Liver (tissue), 9 donors: ENCODE measurements around the gene GLOD5. TPM values are rescaled to one million over a fixed set of nuclear protein-coding genes. Genes with fewer than 3 reads are reported as not detected.

ENCODE experiments used
- DNase-seq: peaks from one replicate; pipeline ENCODE4 v3.0.0-alpha.2; 2017; ENCODE audit warnings: low spot score
- H3K27ac ChIP-seq, 2 donors: one replicate each; pipeline ENCODE4 v1.7.0; 2013; ENCODE audit warnings: inconsistent platforms in 2 of 2, low read length in 2 of 2, control low read depth in 1 of 2, low read depth in 1 of 2, mild to moderate bottlenecking in 1 of 2
- H3K27me3 ChIP-seq, 4 donors: one replicate each; pipeline versions ENCODE4 v1.6.1 to v1.7.0; 2013; ENCODE audit warnings: low read length in 3 of 4, inconsistent platforms in 1 of 4, mild to moderate bottlenecking in 1 of 4, moderate library complexity in 1 of 4; ENCODE audit not compliant: control insufficient read depth in 4 of 4, insufficient read depth in 4 of 4
- H3K36me3 ChIP-seq, 4 donors: one replicate each; pipeline versions ENCODE4 v1.6.1 to v1.7.0; 2013; ENCODE audit warnings: low read length in 3 of 4, mild to moderate bottlenecking in 3 of 4, low read depth in 1 of 4, moderate library complexity in 1 of 4; ENCODE audit not compliant: control insufficient read depth in 4 of 4, insufficient read depth in 3 of 4
- H3K4me1 ChIP-seq, 4 donors: one replicate each; pipeline versions ENCODE4 v1.6.1 to v1.7.0; 2013; ENCODE audit warnings: low read length in 3 of 4, mild to moderate bottlenecking in 3 of 4, moderate library complexity in 1 of 4; ENCODE audit not compliant: control insufficient read depth in 4 of 4, insufficient read depth in 4 of 4
- H3K4me3 ChIP-seq, 3 donors: one replicate each; pipeline versions ENCODE4 v1.6.1 to v1.7.0; 2013; ENCODE audit warnings: low read length in 3 of 3, control low read depth in 1 of 3, low read depth in 1 of 3, mild to moderate bottlenecking in 1 of 3
- H3K9ac ChIP-seq, 2 donors: one replicate each; pipeline ENCODE4 v1.7.0; 2013; ENCODE audit warnings: low read length in 2 of 2, mild to moderate bottlenecking in 2 of 2, moderate library complexity in 2 of 2, control low read depth in 1 of 2, low read depth in 1 of 2
- H3K9me3 ChIP-seq, 4 donors: one replicate each; pipeline versions ENCODE4 v1.6.1 to v1.7.0; 2013; ENCODE audit warnings: low read length in 3 of 4; ENCODE audit not compliant: control insufficient read depth in 4 of 4
- ATF3 ChIP-seq: IDR thresholded peaks from 2 replicates; pipeline ENCODE4 v1.6.1; 2016; ENCODE audit warnings: antibody characterized with exemption
- CTCF ChIP-seq: fragments of 150-350 bp; IDR thresholded peaks from 2 replicates; pipeline ENCODE4 v1.5.1; 2017; ENCODE audit warnings: improper control_type of control experiment, low read depth, low read length; ENCODE audit not compliant: missing input control
- EGR1 ChIP-seq, 2 donors: IDR thresholded peaks; 2 replicates each; pipeline ENCODE4 v1.6.1; 2016 to 2018; ENCODE audit warnings: antibody characterized with exemption in 2 of 2, low read depth in 2 of 2
- HNF4A ChIP-seq, 2 donors: conservative IDR thresholded peaks; 2 replicates each; pipeline ENCODE4 v1.6.1; 2016; ENCODE audit warnings: antibody characterized with exemption in 2 of 2, mild to moderate bottlenecking in 2 of 2
- HNF4G ChIP-seq: IDR thresholded peaks from 2 replicates; pipeline ENCODE4 v1.6.1; 2016; ENCODE audit warnings: antibody characterized with exemption
- JUND ChIP-seq, 2 donors: IDR thresholded peaks; 2 replicates each; pipeline ENCODE4 v1.6.1; 2016; ENCODE audit warnings: antibody characterized with exemption in 2 of 2
- MAX ChIP-seq: IDR thresholded peaks from 2 replicates; pipeline ENCODE4 v1.6.1; 2016; ENCODE audit warnings: antibody characterized with exemption
- REST ChIP-seq: IDR thresholded peaks from 2 replicates; pipeline ENCODE4 v1.6.1; 2016; ENCODE audit warnings: antibody characterized with exemption, mild to moderate bottlenecking
- SP1 ChIP-seq: IDR thresholded peaks from 2 replicates; pipeline ENCODE4 v1.6.1; 2018; ENCODE audit warnings: antibody characterized with exemption, mild to moderate bottlenecking
- TAF1 ChIP-seq: conservative IDR thresholded peaks from 2 replicates; pipeline ENCODE4 v1.6.1; 2016; ENCODE audit warnings: antibody characterized with exemption, mild to moderate bottlenecking
- WGBS: extraction: QIAGEN DNeasy Blood & Tissue Kit; methylation state at CpG from one replicate; pipeline ENCODE4 v1.1.7; 2013; 5-methylcytosine and 5-hydroxymethylcytosine counted together
- polyA plus RNA-seq, 2 donors: library from polyadenylated mRNA; stranded (reverse) in 1 of 2; unstranded in 1 of 2; fragments of 200-250 nt in 1 of 2; fragments of >200 nt in 1 of 2; fragmentation: Nextera tagmentation in 1 of 2; extraction: Ambion mirVana in 1 of 2; gene quantifications; one replicate each; pipeline versions ENCODE4 v1.2.1 to v1.2.3, GENCODE V29; 2013 to 2015
- total RNA-seq, 2 donors: library from RNA; depleted of rRNA; stranded (reverse); fragments of >200 nt; gene quantifications; one replicate each; pipeline ENCODE4 v1.2.3, GENCODE V29; 2014
- donor health status: healthy.
- donor health status: healthy.
- donor health status: healthy.
- donor health status: healthy.
- donor health status: healthy.

The GLOD5 gene
- total and polyA plus RNA-seq, 4 donors: 0.67 to 3.4 (median 2.1) TPM; not detected in 1

- 85% methylated on average over 16 of the region's 16 CpGs for WGBS
Observed at GRCh38 chrX:48785540-48786214, 24.1 kb downstream of the GLOD5 start.

More at GRCh38 chrX:48785540-48786214, 24.1 kb downstream of the GLOD5 start:
- TF ChIP-seq SP1 (no peak), EGR1 (IDR thresholded peaks at IDR 0.05; ENCODE audit: low read depth in 2 of 2) (no peak), CTCF (no peak), ATF3 (no peak), HNF4G (no peak), MAX (no peak), TAF1 (no peak), HNF4A (conservative IDR thresholded peaks at IDR 0.05) (no peak), JUND (IDR thresholded peaks at IDR 0.05) (no peak), REST (no peak)
- no peaks in the 10 kb centered on the region for H3K9me3 ChIP-seq
- H3K4me1 ChIP-seq: no peaks in the 10 kb centered on the region
- H3K27ac ChIP-seq: no peak overlapping the region
- no peak overlapping the region for H3K4me3 ChIP-seq
- H3K9ac ChIP-seq: no peak overlapping the region
- peak; percentile 58 for DNase-seq
- no peaks in the 10 kb centered on the region for H3K36me3 ChIP-seq
- H3K27me3 ChIP-seq: no peaks in the 10 kb centered on the region
